Naive thymus-derived CD4-positive, alpha-beta T cell (primary cell): ENCODE results near the gene TRIM41. TPM values are rescaled to one million over a fixed set of nuclear protein-coding genes. Genes with fewer than 3 reads are reported as not detected.
A peak's percentile ranks its signal among the peaks of the same experiment; 100 is the strongest.

ENCODE experiments used
- ATAC-seq: fragments of 150-1000 bp; cut with Tn5 transposase; 2 replicates; pipeline ENCODE4 v1.10.0; 2021; ENCODE audit warnings: mild to moderate bottlenecking, moderate library complexity
- CTCF ChIA-PET: fragments of 350-600 bp; sonication (Branson Sonifier 250); formaldehyde crosslinking; loops from one replicate; lab custom pipeline; 2021; ENCODE audit warnings: antibody characterized with exemption; lab: Charles Lee
- POLR2A ChIA-PET: fragments of 350-600 bp; sonication (Branson Sonifier 250); formaldehyde crosslinking; loops from one replicate; lab custom pipeline; 2021; ENCODE audit warnings: antibody characterized with exemption, inconsistent platforms; lab: Charles Lee
- DNase-seq, 9 donors: peaks; one replicate each; pipeline versions ENCODE4 v3.0.0 to v3.0.0-alpha.2; 2020 to 2022; ENCODE audit warnings: mixed read lengths in 1 of 9
- H3K27ac ChIP-seq: one replicate; pipeline ENCODE4 v1.7.0; 2013; ENCODE audit warnings: mild to moderate bottlenecking, low read depth, low read length, moderate library complexity
- H3K27me3 ChIP-seq, 2 donors: one replicate each; pipeline ENCODE4 v1.7.0; 2013; ENCODE audit warnings: low read length in 2 of 2, mild to moderate bottlenecking in 2 of 2, moderate library complexity in 2 of 2; ENCODE audit not compliant: control insufficient read depth in 2 of 2, insufficient read depth in 2 of 2
- H3K36me3 ChIP-seq, 3 experiments: 1 replicate in 2 of 3; 2 replicates in 1 of 3; pipeline ENCODE4 v1.7.0; 2013; ENCODE audit warnings: low read length in 3 of 3, mild to moderate bottlenecking in 3 of 3, moderate library complexity in 1 of 3; ENCODE audit not compliant: insufficient read depth in 3 of 3, control insufficient read depth in 2 of 3
- H3K4me1 ChIP-seq, 2 donors: one replicate each; pipeline ENCODE4 v1.7.0; 2013; ENCODE audit warnings: low read length in 2 of 2, mild to moderate bottlenecking in 2 of 2, moderate library complexity in 1 of 2; ENCODE audit not compliant: control insufficient read depth in 2 of 2, insufficient read depth in 2 of 2
- H3K4me3 ChIP-seq: 2 replicates; pipeline ENCODE4 v1.7.0; 2013; ENCODE audit warnings: mild to moderate bottlenecking, low read length
- H3K9me3 ChIP-seq, 3 experiments: 1 replicate in 2 of 3; 2 replicates in 1 of 3; pipeline ENCODE4 v1.7.0; 2013; ENCODE audit warnings: low read length in 3 of 3; ENCODE audit not compliant: control insufficient read depth in 2 of 3
- H3K27ac Mint-ChIP-seq, 9 donors: one replicate each; pipeline ENCODE4 v1.8.0; 2020 to 2022; ENCODE audit warnings: mixed read lengths in 9 of 9, mild to moderate bottlenecking in 8 of 9, moderate library complexity in 5 of 9, inconsistent platforms in 2 of 9
- H3K27me3 Mint-ChIP-seq, 5 donors: one replicate each; pipeline ENCODE4 v1.8.0; 2021 to 2022; ENCODE audit warnings: mixed read lengths in 5 of 5, mild to moderate bottlenecking in 1 of 5
- H3K36me3 Mint-ChIP-seq, 5 donors: one replicate each; pipeline ENCODE4 v1.8.0; 2020 to 2022; ENCODE audit warnings: mixed read lengths in 5 of 5, mild to moderate bottlenecking in 3 of 5, inconsistent platforms in 1 of 5
- H3K4me1 Mint-ChIP-seq, 7 donors: one replicate each; pipeline ENCODE4 v1.8.0; 2020 to 2022; ENCODE audit warnings: mixed read lengths in 7 of 7, mild to moderate bottlenecking in 3 of 7, inconsistent platforms in 1 of 7
- H3K4me3 Mint-ChIP-seq, 10 donors: one replicate each; pipeline ENCODE4 v1.8.0; 2020 to 2022; ENCODE audit warnings: mild to moderate bottlenecking in 10 of 10, mixed read lengths in 10 of 10, moderate library complexity in 6 of 10, inconsistent platforms in 2 of 10
- H3K9me3 Mint-ChIP-seq, 11 donors: one replicate each; pipeline ENCODE4 v1.8.0; 2020 to 2022; ENCODE audit warnings: mixed read lengths in 11 of 11, mild to moderate bottlenecking in 4 of 11, inconsistent platforms in 1 of 11, moderate library complexity in 1 of 11
- intact Hi-C, 2 donors: fragments of 100-400 bp; cut with micrococcal nuclease; formaldehyde crosslinking; loops; one replicate each; pipeline ENCODE4 v1.15.1; 2023
- polyA plus RNA-seq, 2 donors: library from polyadenylated mRNA; unstranded; fragments of 300-500 nt; fragmentation: Illumina TruSeq; gene quantifications; one replicate each; pipeline ENCODE4 v1.2.3, GENCODE V29; 2021
- total RNA-seq, 6 experiments: library from RNA in 5 of 6; stranded (reverse) in 5 of 6; gene quantifications; 1 replicate in 5 of 6; 2 replicates in 1 of 6; pipeline ENCODE4 v1.2.3 and lab custom pipeline; 2021 to 2026

The TRIM41 gene
- total and polyA plus RNA-seq, 7 experiments from 2014 or later = 0.72 to 36.5 (median 31.0) TPM

DNA sequence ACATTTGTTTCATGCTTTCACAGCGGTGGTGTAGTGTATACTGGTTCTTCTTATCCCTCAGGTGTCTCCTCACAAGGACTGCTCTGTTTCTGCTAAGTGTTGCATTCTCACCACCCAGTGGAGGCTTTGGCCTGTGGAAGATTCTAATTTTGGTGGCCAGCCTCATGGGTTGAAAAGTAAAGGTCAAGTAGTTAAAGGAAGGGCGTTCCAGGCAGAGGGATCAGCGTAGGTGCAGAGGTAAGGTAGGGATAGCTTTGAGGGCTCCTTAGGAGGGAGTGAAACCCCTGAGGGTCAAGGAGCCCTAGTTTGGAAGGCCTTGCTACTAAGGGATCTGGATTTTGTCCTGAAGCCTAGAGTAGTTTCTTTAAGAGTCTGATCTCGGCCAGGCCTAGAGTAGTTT is 25.2 kb downstream of the TRIM41 start:
- intact Hi-C loops = no loop called here
- H3K27me3 Mint-ChIP-seq = no peaks in the 10 kb centered on the region
- ATAC-seq (no peak), DNase-seq (no peak)
- Histone ChIP-seq H3K4me1 (peaks cover 25 to 30% of the 10 kb centered on the region in 2 donors), H3K27ac (peak overlapping the region; percentile 34), H3K9me3 (no peaks in the 10 kb centered on the region), H3K4me3 (no peak overlapping the region), H3K27me3 (no peaks in the 10 kb centered on the region), H3K36me3 (peaks cover 0 to 5% (median 0%) of the 10 kb centered on the region in 3 experiments)
- H3K4me1 Mint-ChIP-seq = peaks cover 43 to 83% (median 67%) of the 10 kb centered on the region in 7 donors
- no peaks in the 10 kb centered on the region for H3K9me3 Mint-ChIP-seq
- peak overlapping the region; percentile 76 to 98 (median 95) for H3K27ac Mint-ChIP-seq
- H3K36me3 Mint-ChIP-seq = peaks cover 0 to 20% (median 0%) of the 10 kb centered on the region in 5 donors
- POLR2A ChIA-PET = interaction anchor here (1.0 to 13.0 kb wide), 5 partner anchors 12 to 76 kb away, joined by 3 to 305 read pairs (median 7); partner anchors contain the start of genes TRIM41 and TRIM52
- CTCF ChIA-PET = no interaction called here
- H3K4me3 Mint-ChIP-seq = peak overlapping the region; percentile 36 to 99 (median 92)

DNA sequence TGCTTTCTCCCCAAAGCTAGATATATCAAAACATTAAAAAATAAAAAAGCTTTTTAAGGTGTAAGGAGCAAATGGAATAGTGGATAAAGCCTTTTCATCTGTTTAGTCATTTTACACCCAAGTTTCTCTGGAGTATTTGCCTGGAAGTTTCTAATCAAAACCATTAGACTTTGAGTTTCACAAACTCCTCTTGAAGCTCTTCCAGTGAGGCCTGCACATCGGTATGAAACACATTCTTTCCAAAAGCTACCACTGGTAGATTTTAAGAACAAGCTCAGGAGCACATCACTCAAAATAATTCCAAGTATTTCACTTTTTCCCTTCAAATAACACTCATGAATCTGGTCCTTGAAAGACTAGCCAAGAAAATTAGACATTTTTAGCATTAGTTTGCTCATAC is 32.2 kb downstream of the TRIM41 start:
- no peak overlapping the region for H3K27ac ChIP-seq
- ChIA-PET CTCF (interaction anchor here (0.8 kb wide), 1 partner anchor 48 kb away, joined by 3 read pairs; no protein-coding TSS in a partner anchor), POLR2A (interaction anchor here (0.7 to 12.9 kb wide), 5 partner anchors 9 to 67 kb away, joined by 3 to 305 read pairs (median 4); partner anchors contain the start of genes RACK1 and TRIM41)
- no peak overlapping the region for H3K4me3 ChIP-seq
- H3K9me3 ChIP-seq = no peaks in the 10 kb centered on the region
- no peaks in the 10 kb centered on the region for H3K27me3 Mint-ChIP-seq
- peaks cover 0 to 36% (median 19%) of the 10 kb centered on the region in 5 donors for H3K36me3 Mint-ChIP-seq
- H3K36me3 ChIP-seq = peaks cover 0 to 20% (median 0%) of the 10 kb centered on the region in 3 experiments
- DNase-seq (no peak), ATAC-seq (no peak)
- H3K4me1 Mint-ChIP-seq = peaks cover 42 to 84% (median 74%) of the 10 kb centered on the region in 7 donors
- intact Hi-C loops = no loop called here
- H3K4me1 ChIP-seq = peaks cover 28 to 36% of the 10 kb centered on the region in 2 donors
- H3K4me3 Mint-ChIP-seq = peak overlapping the region in 3 of 10 donors; percentile 3 to 99 (median 23)
- H3K9me3 Mint-ChIP-seq = no peaks in the 10 kb centered on the region
- peak overlapping the region in 6 of 9 donors; percentile 7 to 74 (median 66) for H3K27ac Mint-ChIP-seq
- no peaks in the 10 kb centered on the region for H3K27me3 ChIP-seq

DNA sequence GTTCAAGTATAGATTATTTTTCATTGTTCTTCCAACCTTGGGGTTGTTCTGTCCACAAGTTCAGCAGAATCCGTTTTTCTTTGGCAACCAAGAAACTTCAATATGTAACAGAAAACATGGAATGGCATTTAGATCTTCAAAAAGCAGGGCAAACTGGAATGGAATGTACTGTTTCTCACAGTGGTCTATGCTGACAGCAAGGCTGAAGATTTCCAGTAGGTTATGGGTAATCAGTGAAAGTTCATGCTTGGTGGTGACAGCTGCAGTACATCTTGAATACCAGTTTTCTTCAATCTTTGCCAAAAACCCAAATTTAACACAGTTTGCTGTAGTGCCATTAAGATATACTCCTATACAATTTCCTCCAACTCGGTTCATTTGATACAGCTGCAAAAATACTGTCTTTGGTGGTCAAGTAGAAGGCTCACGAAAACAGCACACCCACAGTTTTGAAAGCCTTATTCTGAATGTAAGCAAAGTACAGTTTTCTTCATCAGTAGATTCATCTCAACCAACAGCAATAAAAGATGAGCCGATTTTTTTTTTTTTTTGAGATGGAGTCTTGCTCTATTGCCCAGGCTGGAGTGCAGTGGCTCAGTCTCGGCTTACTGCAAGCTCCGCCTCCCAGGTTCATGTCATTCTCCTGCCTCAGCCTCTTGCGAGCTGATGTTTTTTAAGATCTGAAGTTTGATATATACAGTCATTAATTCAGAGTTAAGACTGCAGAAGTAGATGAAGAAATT is 32.9 kb downstream of the TRIM41 start:
- Mint-ChIP-seq H3K36me3 (peaks cover 0 to 41% (median 19%) of the 10 kb centered on the region in 5 donors), H3K4me3 (peak overlapping the region in 5 of 10 donors; percentile 4 to 99 (median 23)), H3K9me3 (no peaks in the 10 kb centered on the region)

DNA sequence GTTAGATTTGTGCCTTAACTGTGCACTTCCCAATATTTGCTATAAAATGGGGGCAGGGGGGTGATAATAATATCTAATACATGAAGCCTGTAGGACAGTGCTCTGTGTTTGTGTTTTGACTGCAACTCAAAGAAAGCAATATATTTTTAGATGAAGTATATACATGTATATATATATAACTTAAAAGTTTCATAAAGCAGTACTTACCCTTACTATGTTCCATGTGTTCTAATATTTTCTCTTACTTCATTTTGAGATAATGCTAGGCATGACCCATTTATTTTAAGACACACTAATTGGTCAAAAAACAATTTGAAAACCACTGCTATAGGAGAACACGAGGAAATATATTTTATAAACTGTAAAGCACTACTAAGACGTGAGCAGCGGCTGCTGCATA is 35.5 kb downstream of the TRIM41 start:
- Histone ChIP-seq H3K4me3 (peak overlapping the region; percentile 93), H3K9me3 (no peaks in the 10 kb centered on the region), H3K27me3 (no peaks in the 10 kb centered on the region), H3K36me3 (peaks cover 0 to 29% (median 0%) of the 10 kb centered on the region in 3 experiments), H3K27ac (peak overlapping the region; percentile 97), H3K4me1 (peaks cover 31 to 39% of the 10 kb centered on the region in 2 donors)
- H3K27me3 Mint-ChIP-seq = no peaks in the 10 kb centered on the region
- H3K9me3 Mint-ChIP-seq = no peaks in the 10 kb centered on the region
- H3K27ac Mint-ChIP-seq = peak overlapping the region in 8 of 9 donors; percentile 58 to 99 (median 98)
- CTCF ChIA-PET = no interaction called here
- H3K4me3 Mint-ChIP-seq = peak overlapping the region; percentile 94 to 100 (median 98)
- peaks cover 0 to 38% (median 21%) of the 10 kb centered on the region in 5 donors for H3K36me3 Mint-ChIP-seq
- ATAC-seq (no peak), DNase-seq (no peak)
- POLR2A ChIA-PET = interaction anchor here (0.6 to 12.9 kb wide), 4 partner anchors 12 to 68 kb away, joined by 3 to 305 read pairs (median 144); partner anchors contain the start of genes RACK1 and TRIM41
- intact Hi-C loops = no loop called here
- H3K4me1 Mint-ChIP-seq = peaks cover 41 to 72% (median 68%) of the 10 kb centered on the region in 7 donors

More for the DNA sequence above, 32.9 kb downstream of the TRIM41 start:
- no peak for ATAC-seq
- no peaks in the 10 kb centered on the region for H3K27me3 Mint-ChIP-seq
- CTCF ChIA-PET = interaction anchor here (0.7 kb wide), 1 partner anchor 12 kb away, joined by 3 read pairs; no protein-coding TSS in a partner anchor
- DNase-seq = no peak
- intact Hi-C loops = no loop called here
- Histone ChIP-seq H3K9me3 (no peaks in the 10 kb centered on the region), H3K4me1 (peaks cover 28 to 36% of the 10 kb centered on the region in 2 donors), H3K36me3 (peaks cover 0 to 26% (median 0%) of the 10 kb centered on the region in 3 experiments), H3K4me3 (no peak overlapping the region), H3K27ac (no peak overlapping the region), H3K27me3 (no peaks in the 10 kb centered on the region)
- peaks cover 47 to 84% (median 77%) of the 10 kb centered on the region in 7 donors for H3K4me1 Mint-ChIP-seq
- POLR2A ChIA-PET = interaction anchor here (0.6 to 12.9 kb wide), 10 partner anchors 9 to 1464 kb away, joined by 3 to 305 read pairs (median 4); partner anchors contain the start of genes RACK1 and TRIM41
- H3K27ac Mint-ChIP-seq = peak overlapping the region in 7 of 9 donors; percentile 7 to 74 (median 65)

DNA sequence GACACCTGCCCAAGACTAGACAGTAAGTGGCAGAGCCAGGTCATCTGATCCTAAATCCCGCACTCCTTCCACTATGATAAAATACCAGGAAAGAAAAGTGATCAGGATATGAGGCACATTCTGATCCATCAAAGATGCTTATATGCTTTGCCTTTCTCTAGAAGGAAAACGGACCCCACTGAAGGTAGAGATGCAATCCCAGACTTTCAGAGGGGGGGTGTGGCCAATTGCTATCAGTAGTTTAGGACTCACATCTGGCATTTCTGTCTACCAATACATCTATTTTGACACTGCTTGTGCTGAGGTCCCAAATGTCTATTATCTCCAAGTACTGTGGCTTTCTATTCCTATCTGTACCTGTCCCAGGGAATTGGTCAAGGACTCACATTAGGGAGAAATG is 36.2 kb downstream of the TRIM41 start:
- Histone ChIP-seq H3K27me3 (no peaks in the 10 kb centered on the region), H3K27ac (peak overlapping the region; percentile 97), H3K9me3 (no peaks in the 10 kb centered on the region), H3K36me3 (peaks cover 0 to 30% (median 0%) of the 10 kb centered on the region in 3 experiments), H3K4me3 (peak overlapping the region; percentile 93), H3K4me1 (peaks cover 31 to 39% of the 10 kb centered on the region in 2 donors)
- H3K27ac Mint-ChIP-seq = peak overlapping the region in 8 of 9 donors; percentile 95 to 99 (median 98)
- H3K4me1 Mint-ChIP-seq = peaks cover 41 to 73% (median 69%) of the 10 kb centered on the region in 7 donors
- H3K36me3 Mint-ChIP-seq = peaks cover 0 to 41% (median 25%) of the 10 kb centered on the region in 5 donors
- H3K9me3 Mint-ChIP-seq = no peaks in the 10 kb centered on the region
- H3K27me3 Mint-ChIP-seq = no peaks in the 10 kb centered on the region
- no peak for ATAC-seq
- intact Hi-C loops = no loop called here
- peak in 1 of 9 donors; percentile 17 for DNase-seq
- ChIA-PET CTCF (interaction anchor here (2.7 kb wide), 1 partner anchor 8 kb away, joined by 11 read pairs; no protein-coding TSS in a partner anchor), POLR2A (interaction anchor here (2.2 to 12.9 kb wide), 7 partner anchors 13 to 74 kb away, joined by 5 to 305 read pairs (median 35); partner anchors contain the start of genes RACK1, TRIM41 and TRIM7)
- peak overlapping the region; percentile 94 to 100 (median 98) for H3K4me3 Mint-ChIP-seq
